GM12892 (cell line): ENCODE results near the gene KCNK4.

ENCODE experiments used
- POLR2A ChIP-seq: IDR thresholded peaks from 2 replicates; pipeline ENCODE4 v1.6.1; 2011; ENCODE audit warnings: low read depth, low read length, control low read depth
- POLR2AphosphoS5 ChIP-seq: IDR thresholded peaks from 2 replicates; pipeline ENCODE4 v1.6.1; 2011; ENCODE audit warnings: low read depth, low read length, control low read depth

- TF ChIP-seq POLR2AphosphoS5, result no peak
- no peak for TF ChIP-seq POLR2A
These were observed 22.5 kb downstream of the KCNK4 start for GRCh38 chr11:64313491-64314145.
